IMR-90 (cell line): ENCODE data around the gene NDFIP2. TPM values are rescaled to one million over a fixed set of nuclear protein-coding genes. Genes with fewer than 3 reads are reported as not detected.

ENCODE experiments used
- ATAC-seq: fragments of 200-7000 bp; cut with Tn5 transposase; 2 replicates; pipeline ENCODE4 v1.9.1; 2020; ENCODE audit warnings: low read depth, mild to moderate bottlenecking, moderate library complexity
- BruUV-seq: library from RNA; stranded (reverse); fragments of 400-500 nt; replicated peaks from 2 replicates; lab custom pipeline; 2021; lab: Mats Ljungman, UMichigan
- CTCF ChIA-PET: fragments of 300-600 bp; formaldehyde crosslinking; extraction: SDS; loops from one replicate; lab custom pipeline; 2021; ENCODE audit warnings: antibody characterized with exemption; lab: Yijun Ruan, JAX
- POLR2A ChIA-PET: fragments of 300-600 bp; sonication (Branson Sonifier 250); formaldehyde crosslinking; loops from one replicate; lab custom pipeline; 2022; ENCODE audit warnings: antibody characterized with exemption; ENCODE audit not compliant: unreplicated experiment; lab: Charles Lee
- DNase-seq: peaks from one replicate; pipeline ENCODE4 v3.0.0; 2013
- H2AFZ ChIP-seq: replicated peaks from 2 replicates; pipeline ENCODE3; 2013; ENCODE audit warnings: low read length, mild to moderate bottlenecking; ENCODE audit not compliant: poor library complexity
- H2AK5ac ChIP-seq: 2 replicates; pipeline ENCODE4 v1.6.1; 2013; ENCODE audit warnings: low read depth, low read length, inconsistent platforms
- H2AK9ac ChIP-seq: replicated peaks from 2 replicates; pipeline ENCODE3; 2013; ENCODE audit warnings: mild to moderate bottlenecking, low read depth, low read length, moderate library complexity; ENCODE audit not compliant: poor library complexity
- H2BK120ac ChIP-seq: 2 replicates; pipeline ENCODE4 v1.6.1; 2013; ENCODE audit warnings: low read depth, low read length, inconsistent platforms
- H2BK15ac ChIP-seq: 3 replicates; pipeline ENCODE4 v1.6.1; 2013; ENCODE audit warnings: low read depth, low read length, inconsistent platforms
- H2BK20ac ChIP-seq: 2 replicates; pipeline ENCODE4 v1.6.1; 2013; ENCODE audit warnings: low read depth, mild to moderate bottlenecking, inconsistent platforms, low read length, moderate library complexity
- H2BK5ac ChIP-seq: 2 replicates; pipeline ENCODE4 v1.6.1; 2013; ENCODE audit warnings: mild to moderate bottlenecking, low read depth, low read length, inconsistent platforms; ENCODE audit not compliant: poor library complexity, severe bottlenecking
- H3K14ac ChIP-seq: replicated peaks from 2 replicates; pipeline ENCODE4 v1.6.1; 2013; ENCODE audit warnings: low read depth, low read length, inconsistent platforms
- H3K18ac ChIP-seq: 2 replicates; pipeline ENCODE4 v1.6.1; 2013; ENCODE audit warnings: low read depth, low read length, control low read depth
- H3K23ac ChIP-seq: 2 replicates; pipeline ENCODE4 v1.6.1; 2013; ENCODE audit warnings: low read depth, low read length, inconsistent platforms
- H3K27ac ChIP-seq: 2 replicates; pipeline ENCODE4 v1.5.1; 2013; ENCODE audit warnings: mild to moderate bottlenecking, control low read depth, low read length; ENCODE audit not compliant: insufficient read depth
- H3K27me3 ChIP-seq: 2 replicates; pipeline ENCODE4 v1.6.1; 2013; ENCODE audit warnings: low read length; ENCODE audit not compliant: control insufficient read depth, insufficient read depth
- H3K36me3 ChIP-seq: 2 replicates; pipeline ENCODE4 v1.6.1; 2013; ENCODE audit warnings: low read length, mixed read lengths; ENCODE audit not compliant: control insufficient read depth, insufficient read depth
- H3K4ac ChIP-seq: 2 replicates; pipeline ENCODE4 v1.6.1; 2013; ENCODE audit warnings: low read depth, low read length, inconsistent platforms
- H3K4me1 ChIP-seq: 2 replicates; pipeline ENCODE4 v1.6.1; 2013; ENCODE audit warnings: low read length, mixed read lengths; ENCODE audit not compliant: control insufficient read depth, insufficient read depth
- H3K4me2 ChIP-seq: 2 replicates; pipeline ENCODE4 v1.6.1; 2013; ENCODE audit warnings: low read depth, mild to moderate bottlenecking, control low read depth, low read length, moderate library complexity
- H3K4me3 ChIP-seq: 2 replicates; pipeline ENCODE4 v1.5.1; 2013; ENCODE audit warnings: low read depth, mild to moderate bottlenecking, control low read depth, low read length, moderate library complexity; ENCODE audit not compliant: insufficient read depth
- H3K56ac ChIP-seq: 2 replicates; pipeline ENCODE4 v1.6.1; 2013; ENCODE audit warnings: low read length, inconsistent platforms; ENCODE audit not compliant: insufficient read depth; ENCODE audit errors: extremely low read depth
- H3K79me1 ChIP-seq, 2 experiments: 2 replicates each; pipeline ENCODE4 v1.6.1; 2013; ENCODE audit warnings: low read length in 2 of 2, inconsistent platforms in 1 of 2, low read depth in 1 of 2
- H3K9ac ChIP-seq: 2 replicates; pipeline ENCODE4 v1.6.1; 2013; ENCODE audit warnings: low read depth, low read length, control low read depth
- H3K9me1 ChIP-seq: 2 replicates; pipeline ENCODE4 v1.6.1; 2013; ENCODE audit warnings: low read length, inconsistent platforms; ENCODE audit not compliant: insufficient read depth
- H3K9me3 ChIP-seq: 2 replicates; pipeline ENCODE4 v1.6.1; 2013; ENCODE audit warnings: low read length; ENCODE audit not compliant: control insufficient read depth, insufficient read depth
- H4K20me1 ChIP-seq: 2 replicates; pipeline ENCODE4 v1.6.1; 2013; ENCODE audit warnings: low read length, inconsistent platforms; ENCODE audit not compliant: insufficient read depth
- H4K5ac ChIP-seq: 2 replicates; pipeline ENCODE4 v1.6.1; 2013; ENCODE audit warnings: mild to moderate bottlenecking, low read depth, low read length, control low read depth
- H4K8ac ChIP-seq, 2 experiments: 2 replicates each; pipeline ENCODE4 v1.6.1; 2013; ENCODE audit warnings: low read depth in 2 of 2, low read length in 2 of 2, control low read depth in 1 of 2, inconsistent platforms in 1 of 2
- H4K91ac ChIP-seq: 2 replicates; pipeline ENCODE4 v1.6.1; 2013; ENCODE audit warnings: low read depth, low read length, inconsistent platforms; ENCODE audit not compliant: insufficient read depth
- BHLHE40 ChIP-seq: fragments of 150-350 bp; IDR thresholded peaks from 2 replicates; pipeline ENCODE4 v1.6.1; 2016; ENCODE audit warnings: mild to moderate bottlenecking, low read depth, low read length
- CEBPB ChIP-seq: IDR thresholded peaks from 2 replicates; pipeline ENCODE4 v1.6.1; 2012; ENCODE audit warnings: low read depth, low read length, improper control_type of control experiment
- CHD1 ChIP-seq: IDR thresholded peaks from 2 replicates; pipeline ENCODE4 v1.6.1; 2012; ENCODE audit warnings: low read depth, low read length, improper control_type of control experiment
- FOS ChIP-seq: fragments of 150-350 bp; IDR thresholded peaks from 2 replicates; pipeline ENCODE4 v1.6.1; 2016; ENCODE audit warnings: low read depth, low read length
- MAFK ChIP-seq: IDR thresholded peaks from 2 replicates; pipeline ENCODE4 v1.6.1; 2012; ENCODE audit warnings: low read depth, low read length, improper control_type of control experiment
- NFE2L2 ChIP-seq: fragments of 150-350 bp; IDR thresholded peaks from 2 replicates; pipeline ENCODE4 v1.6.1; 2016; ENCODE audit warnings: low read depth, mild to moderate bottlenecking, low read length
- POLR2A ChIP-seq: IDR thresholded peaks from 2 replicates; pipeline ENCODE4 v1.6.1; 2012; ENCODE audit warnings: mild to moderate bottlenecking, low read depth, low read length
- RAD21 ChIP-seq: IDR thresholded peaks from 2 replicates; pipeline ENCODE4 v1.6.1; 2012; ENCODE audit warnings: low read length, improper control_type of control experiment
- RCOR1 ChIP-seq: IDR thresholded peaks from 2 replicates; pipeline ENCODE4 v1.6.1; 2012; ENCODE audit warnings: mild to moderate bottlenecking, low read length, improper control_type of control experiment; ENCODE audit not compliant: insufficient replicate concordance
- RFX5 ChIP-seq: IDR thresholded peaks from 2 replicates; pipeline ENCODE4 v1.8.0; 2012; ENCODE audit warnings: low read depth, mild to moderate bottlenecking, low read length, moderate library complexity
- SMC3 ChIP-seq: fragments of 150-350 bp; IDR thresholded peaks from 2 replicates; pipeline ENCODE4 v1.6.1; 2016; ENCODE audit warnings: low read depth, mild to moderate bottlenecking, antibody characterized with exemption, low read length, moderate library complexity
- WGBS, 2 experiments: methylation state at CpG; one replicate each; pipeline versions ENCODE4 v1.1.5 to v1.1.7; 2013; ENCODE audit warnings: missing lambda C conversion rate in 2 of 2; ENCODE audit not compliant: insufficient read length in 1 of 2; ENCODE audit errors: extremely low coverage in 2 of 2; 5-methylcytosine and 5-hydroxymethylcytosine counted together
- dilution Hi-C: fragments of 300-500 bp; cut with HindIII; formaldehyde crosslinking; loops from one replicate; pipeline ENCODE4 v1.14.3; 2018; ENCODE audit warnings: low sequenced_read_pairs; ENCODE audit not compliant: unreplicated experiment
- in situ Hi-C: fragments of 300-500 bp; cut with MboI; formaldehyde crosslinking; loops from 3 replicates; pipeline ENCODE4 v1.14.3; 2019; ENCODE audit warnings: low sequenced_read_pairs, inconsistent platforms, mixed read lengths
- intact Hi-C: fragments of 100-400 bp; cut with micrococcal nuclease; formaldehyde crosslinking; loops from 2 replicates; pipeline ENCODE4 v1.10.0; 2022
- polyA plus RNA-seq, 3 experiments: library from polyadenylated mRNA; depleted of rRNA; stranded (reverse); fragments of >200 nt; gene quantifications; 2 replicates each; pipeline ENCODE4 v1.2.3, GENCODE V29; 2012; ENCODE audit warnings: low replicate concordance in 1 of 3
- total RNA-seq: library from RNA; depleted of rRNA; stranded (reverse); fragments of >200 nt; gene quantifications from 2 replicates; pipeline ENCODE4 v1.2.3, GENCODE V29; 2012
- TF ChIP-seq, protein P1 (sequence below): fragments of 150-350 bp; IDR thresholded peaks from 2 replicates; pipeline ENCODE4 v1.6.1; 2016; ENCODE audit warnings: low read depth, mild to moderate bottlenecking, low read length, moderate library complexity, borderline replicate concordance
- TF ChIP-seq, protein P2 (sequence below): fragments of 150-350 bp; IDR thresholded peaks from 2 replicates; pipeline ENCODE4 v1.6.1; 2017; ENCODE audit warnings: mild to moderate bottlenecking, antibody characterized with exemption, low read length, low read depth

Gene NDFIP2
- total and polyA plus RNA-seq, 2 of the 4 experiments (the other 2 are of a cell fraction), result 23.8 to 25.8 TPM

DNA sequence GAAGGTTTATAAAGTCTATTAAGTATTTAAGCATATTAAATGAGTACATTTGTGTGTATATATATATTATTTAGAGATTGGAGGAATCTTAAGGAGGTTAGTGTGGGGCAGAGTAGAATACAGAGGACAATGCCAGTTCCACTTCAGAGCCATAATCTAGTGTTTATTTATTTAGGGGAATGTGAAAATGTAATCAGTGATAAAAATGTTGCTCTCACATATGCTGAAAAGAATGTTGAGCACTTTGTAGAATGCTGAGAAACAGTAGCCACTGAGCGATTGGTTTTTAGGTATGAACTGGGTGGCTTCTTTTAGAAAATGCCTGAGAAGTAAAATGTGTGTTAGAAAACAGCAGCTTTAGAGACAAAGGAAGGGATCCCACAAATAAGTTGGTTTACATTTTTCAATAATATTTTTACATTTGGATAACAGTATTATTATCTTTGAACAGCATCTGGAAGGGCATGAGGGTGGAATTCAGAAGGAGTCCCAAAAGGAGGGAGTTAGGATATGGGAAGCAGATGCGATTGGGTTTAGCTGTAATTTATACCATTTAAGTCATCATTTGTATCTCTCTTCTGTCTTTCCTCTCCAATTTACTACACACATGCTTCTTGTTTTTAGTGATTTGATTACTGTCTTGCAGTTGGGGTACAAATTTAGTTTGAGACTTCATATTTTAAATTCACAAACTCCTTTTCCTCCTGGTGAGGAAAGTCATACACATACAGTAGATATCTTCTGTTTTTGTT, 68.6 kb downstream of the NDFIP2 start:
- no peak overlapping the region for H3K56ac ChIP-seq
- H4K20me1 ChIP-seq, result no peaks in the 10 kb centered on the region
- no peak overlapping the region for H2BK20ac ChIP-seq
- H3K9me1 ChIP-seq, result no peaks in the 10 kb centered on the region
- no TSS peak for BruUV-seq
- ChIA-PET POLR2A (no interaction called here), CTCF (no interaction called here)
- H3K18ac ChIP-seq, result 0 out of 2 replicates have a peak overlapping the region, but pooled peaks have one; percentile 54
- H3K9ac ChIP-seq, result no peak overlapping the region
- H3K4me2 ChIP-seq, result peak overlapping the region; percentile 26; the same call in 1 of the 2 replicates
- H3K36me3 ChIP-seq, result no peaks in the 10 kb centered on the region
- no peak overlapping the region for H3K14ac ChIP-seq
- no peak overlapping the region for H3K4ac ChIP-seq
- H2BK5ac ChIP-seq, result no peak overlapping the region
- H2AFZ ChIP-seq, result no peak overlapping the region
- no CpG with 5 or more reads among the region's 2 CpGs for WGBS, 2 experiments
- dilution Hi-C loops (loop anchor here (25.0 kb wide), 1 partner anchor 112 kb away; no protein-coding TSS in a partner anchor), in situ Hi-C loops (loop anchor here (25.0 kb wide), 1 partner anchor 813 kb away; no protein-coding TSS in a partner anchor), intact Hi-C loops (loop anchor here (1.0 to 10.0 kb wide), 4 partner anchors 225 to 1468 kb away; no protein-coding TSS in a partner anchor)
- peaks cover 2% of the 10 kb centered on the region; the same call in 1 of the 2 replicates for H3K4me1 ChIP-seq
- no peaks in the 10 kb centered on the region for H3K9me3 ChIP-seq
- ATAC-seq, result peak; percentile 92
- peak overlapping the region; percentile 51; the same call in 1 of the 2 replicates for H4K5ac ChIP-seq
- no peak overlapping the region for H3K27ac ChIP-seq
- H2AK5ac ChIP-seq, result no peak overlapping the region
- H3K79me1 ChIP-seq, result no peaks in the 10 kb centered on the region
- no peaks in the 10 kb centered on the region for H3K27me3 ChIP-seq
- no peak overlapping the region for H4K91ac ChIP-seq
- H3K23ac ChIP-seq, result no peak overlapping the region
- no peak overlapping the region for H4K8ac ChIP-seq
- DNase-seq, result peak; percentile 38
- no peak overlapping the region for H3K4me3 ChIP-seq
- no peak overlapping the region for H2AK9ac ChIP-seq
- no peak overlapping the region for H2BK15ac ChIP-seq
- no peak for TF ChIP-seq RAD21
- no peak for TF ChIP-seq NFE2L2
- no peak for TF ChIP-seq MAFK
- TF ChIP-seq, protein P1, sequence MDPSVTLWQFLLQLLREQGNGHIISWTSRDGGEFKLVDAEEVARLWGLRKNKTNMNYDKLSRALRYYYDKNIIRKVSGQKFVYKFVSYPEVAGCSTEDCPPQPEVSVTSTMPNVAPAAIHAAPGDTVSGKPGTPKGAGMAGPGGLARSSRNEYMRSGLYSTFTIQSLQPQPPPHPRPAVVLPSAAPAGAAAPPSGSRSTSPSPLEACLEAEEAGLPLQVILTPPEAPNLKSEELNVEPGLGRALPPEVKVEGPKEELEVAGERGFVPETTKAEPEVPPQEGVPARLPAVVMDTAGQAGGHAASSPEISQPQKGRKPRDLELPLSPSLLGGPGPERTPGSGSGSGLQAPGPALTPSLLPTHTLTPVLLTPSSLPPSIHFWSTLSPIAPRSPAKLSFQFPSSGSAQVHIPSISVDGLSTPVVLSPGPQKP, result no peak
- no peak for TF ChIP-seq SMC3
- TF ChIP-seq FOS, result no peak
- no peak for TF ChIP-seq CHD1
- TF ChIP-seq RFX5, result no peak
- no peak for TF ChIP-seq RCOR1
- TF ChIP-seq, protein P2, sequence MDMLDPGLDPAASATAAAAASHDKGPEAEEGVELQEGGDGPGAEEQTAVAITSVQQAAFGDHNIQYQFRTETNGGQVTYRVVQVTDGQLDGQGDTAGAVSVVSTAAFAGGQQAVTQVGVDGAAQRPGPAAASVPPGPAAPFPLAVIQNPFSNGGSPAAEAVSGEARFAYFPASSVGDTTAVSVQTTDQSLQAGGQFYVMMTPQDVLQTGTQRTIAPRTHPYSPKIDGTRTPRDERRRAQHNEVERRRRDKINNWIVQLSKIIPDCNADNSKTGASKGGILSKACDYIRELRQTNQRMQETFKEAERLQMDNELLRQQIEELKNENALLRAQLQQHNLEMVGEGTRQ, result no peak
- no peak for TF ChIP-seq CEBPB
- no peak for TF ChIP-seq BHLHE40
- TF ChIP-seq POLR2A, result no peak
- no peak overlapping the region for H2BK120ac ChIP-seq
